HFFc6 (cell line): ENCODE data around the gene ASB1. TPM values are rescaled to one million over a fixed set of nuclear protein-coding genes. Genes with fewer than 3 reads are reported as not detected.

ENCODE experiments used
- DNase-seq: peaks from one replicate; pipeline ENCODE4 v3.0.0-alpha.2; 2018
- H3K27ac Mint-ChIP-seq: 2 replicates; pipeline ENCODE4 v1.8.0; 2020; ENCODE audit warnings: mild to moderate bottlenecking, mixed read lengths
- H3K27me3 Mint-ChIP-seq: 2 replicates; pipeline ENCODE4 v1.8.0; 2021; ENCODE audit warnings: mild to moderate bottlenecking, moderate library complexity, mixed read lengths; ENCODE audit not compliant: insufficient read depth
- H3K36me3 Mint-ChIP-seq: 2 replicates; pipeline ENCODE4 v1.8.0; 2021; ENCODE audit warnings: low read depth, mixed read lengths
- H3K4me1 Mint-ChIP-seq: 2 replicates; pipeline ENCODE4 v1.8.0; 2020; ENCODE audit warnings: low read depth, mixed read lengths
- H3K4me3 Mint-ChIP-seq: 2 replicates; pipeline ENCODE4 v1.8.0; 2020; ENCODE audit warnings: mild to moderate bottlenecking, moderate library complexity, mixed read lengths
- H3K9me3 Mint-ChIP-seq: 2 replicates; pipeline ENCODE4 v1.8.0; 2020; ENCODE audit warnings: mild to moderate bottlenecking, mixed read lengths
- total RNA-seq, 6 experiments: library from RNA; stranded (reverse); fragmentation: NEBNext Ultra II Directional; extraction: Animal tissue kit (Norgen Biotek cat#: 25700); gene quantifications; 2 replicates in 1 of 6; 3 replicates in 5 of 6; pipeline ENCODE4 v1.2.3, GENCODE V29; 2021
- TF ChIP-seq, protein P1 (sequence below): fragments of 200-600 bp; sonication (generic); IDR thresholded peaks from 2 replicates; pipeline ENCODE4 v1.5.0; 2021; ENCODE audit warnings: antibody characterized with exemption, mild to moderate bottlenecking

ASB1 gene
- total RNA-seq, 6 experiments from 2014 or later, result 56.0 to 77.5 (median 74.4) TPM

DNA sequence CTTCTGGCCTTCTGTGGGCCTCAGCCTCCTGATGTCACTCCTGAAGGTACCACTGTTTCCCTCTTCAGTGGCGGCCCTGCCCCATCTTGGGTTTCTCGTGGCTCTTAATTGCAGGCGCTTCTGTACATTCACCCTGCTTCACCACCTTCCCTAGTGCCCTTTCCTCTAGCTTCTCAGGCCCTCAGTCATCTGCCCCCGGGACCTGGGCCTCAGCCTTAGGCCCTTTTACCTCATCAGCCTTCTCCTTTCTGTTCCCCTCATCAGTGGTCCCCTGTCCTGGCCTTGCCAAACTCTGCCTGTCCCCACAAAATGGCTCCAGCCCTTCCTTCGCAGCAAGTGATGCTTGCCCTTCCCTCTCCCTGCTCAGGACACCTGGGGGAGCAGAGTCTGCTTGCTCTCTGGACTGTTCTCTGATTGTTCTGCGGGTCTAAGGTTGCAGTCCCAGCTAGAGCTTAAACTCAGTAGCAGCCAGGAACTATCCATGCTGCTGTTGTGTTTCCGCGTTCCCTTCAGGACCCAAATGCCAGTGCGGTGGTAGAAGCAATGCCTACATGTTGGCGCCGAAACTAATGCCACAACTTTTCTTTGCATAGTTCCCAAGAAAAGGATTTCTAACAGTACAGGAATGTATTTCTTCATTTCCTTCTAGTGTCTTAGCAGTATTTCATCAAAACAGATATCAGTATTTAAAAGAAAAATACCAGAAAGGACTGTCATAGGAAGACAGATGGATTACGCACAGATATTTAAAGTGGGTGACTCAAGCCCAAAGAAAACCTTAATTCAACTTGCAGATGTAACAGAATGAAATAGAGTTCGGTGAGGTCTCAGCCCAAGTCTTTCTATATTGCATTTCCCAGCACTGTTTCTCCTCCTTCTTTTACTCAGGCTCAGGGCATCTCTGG is 7.5 kb downstream of the ASB1 start:
- peak; percentile 94 for DNase-seq
- Mint-ChIP-seq H3K27ac (peak overlapping the region; percentile 99), H3K9me3 (peaks cover 21% of the 10 kb centered on the region), H3K4me1 (peaks cover 95% of the 10 kb centered on the region), H3K27me3 (peaks cover 4% of the 10 kb centered on the region), H3K36me3 (peaks cover 78% of the 10 kb centered on the region), H3K4me3 (peak overlapping the region; percentile 78)
- TF ChIP-seq, protein P1, sequence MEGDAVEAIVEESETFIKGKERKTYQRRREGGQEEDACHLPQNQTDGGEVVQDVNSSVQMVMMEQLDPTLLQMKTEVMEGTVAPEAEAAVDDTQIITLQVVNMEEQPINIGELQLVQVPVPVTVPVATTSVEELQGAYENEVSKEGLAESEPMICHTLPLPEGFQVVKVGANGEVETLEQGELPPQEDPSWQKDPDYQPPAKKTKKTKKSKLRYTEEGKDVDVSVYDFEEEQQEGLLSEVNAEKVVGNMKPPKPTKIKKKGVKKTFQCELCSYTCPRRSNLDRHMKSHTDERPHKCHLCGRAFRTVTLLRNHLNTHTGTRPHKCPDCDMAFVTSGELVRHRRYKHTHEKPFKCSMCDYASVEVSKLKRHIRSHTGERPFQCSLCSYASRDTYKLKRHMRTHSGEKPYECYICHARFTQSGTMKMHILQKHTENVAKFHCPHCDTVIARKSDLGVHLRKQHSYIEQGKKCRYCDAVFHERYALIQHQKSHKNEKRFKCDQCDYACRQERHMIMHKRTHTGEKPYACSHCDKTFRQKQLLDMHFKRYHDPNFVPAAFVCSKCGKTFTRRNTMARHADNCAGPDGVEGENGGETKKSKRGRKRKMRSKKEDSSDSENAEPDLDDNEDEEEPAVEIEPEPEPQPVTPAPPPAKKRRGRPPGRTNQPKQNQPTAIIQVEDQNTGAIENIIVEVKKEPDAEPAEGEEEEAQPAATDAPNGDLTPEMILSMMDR, result no peak

DNA sequence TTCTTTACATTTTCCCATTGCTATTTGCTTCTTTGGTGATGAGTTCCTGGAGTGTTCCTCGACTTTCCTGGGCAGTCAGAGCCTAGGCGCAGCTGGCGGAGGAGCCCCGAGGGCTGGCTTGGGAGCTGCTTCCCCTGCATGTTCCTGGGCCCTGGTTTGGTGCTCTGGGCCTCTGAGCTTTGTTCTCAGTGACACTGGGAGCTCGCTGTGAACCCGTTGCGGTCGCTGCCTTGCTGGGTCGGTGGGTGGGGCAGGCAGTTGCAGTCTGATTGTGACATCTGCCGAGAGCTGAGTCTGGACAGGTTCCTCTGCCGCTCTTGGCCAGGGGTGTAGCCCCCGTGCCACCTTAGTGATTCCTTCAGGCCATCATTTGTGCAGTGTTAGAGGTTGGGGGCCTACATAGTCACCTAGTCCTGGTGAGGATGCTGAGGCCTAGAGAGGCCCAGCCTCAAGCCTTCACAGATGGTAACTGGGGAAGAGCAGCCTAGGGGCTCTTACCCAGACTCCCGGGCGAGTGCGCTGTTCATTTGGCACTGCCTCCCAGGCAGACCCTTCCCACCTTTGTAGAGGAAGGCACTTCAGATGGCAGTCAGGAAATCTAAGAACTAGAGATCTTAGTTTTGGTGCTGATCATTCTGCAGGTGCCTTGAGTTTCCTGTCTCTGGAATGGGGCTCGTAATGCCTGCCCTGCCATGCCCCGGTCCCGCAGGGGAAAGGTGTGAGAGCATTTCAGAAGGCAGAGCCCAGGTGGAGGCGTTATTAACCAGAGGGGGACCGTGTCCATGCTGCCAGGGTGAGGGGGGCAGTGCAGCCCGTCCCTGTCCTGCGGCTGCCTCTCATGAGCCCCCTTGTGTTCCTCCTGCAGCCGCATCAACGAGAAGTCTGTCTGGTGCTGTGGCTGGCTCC is 8.4 kb downstream of the ASB1 start:
- H3K27ac Mint-ChIP-seq, result peak overlapping the region; percentile 99
- H3K36me3 Mint-ChIP-seq, result peaks cover 73% of the 10 kb centered on the region
- peaks cover 13% of the 10 kb centered on the region for H3K9me3 Mint-ChIP-seq
- no peak for DNase-seq
- peaks cover 97% of the 10 kb centered on the region for H3K4me1 Mint-ChIP-seq
- TF ChIP-seq, protein P1, result no peak
- peaks cover 4% of the 10 kb centered on the region for H3K27me3 Mint-ChIP-seq
- H3K4me3 Mint-ChIP-seq, result peak overlapping the region; percentile 77

DNA sequence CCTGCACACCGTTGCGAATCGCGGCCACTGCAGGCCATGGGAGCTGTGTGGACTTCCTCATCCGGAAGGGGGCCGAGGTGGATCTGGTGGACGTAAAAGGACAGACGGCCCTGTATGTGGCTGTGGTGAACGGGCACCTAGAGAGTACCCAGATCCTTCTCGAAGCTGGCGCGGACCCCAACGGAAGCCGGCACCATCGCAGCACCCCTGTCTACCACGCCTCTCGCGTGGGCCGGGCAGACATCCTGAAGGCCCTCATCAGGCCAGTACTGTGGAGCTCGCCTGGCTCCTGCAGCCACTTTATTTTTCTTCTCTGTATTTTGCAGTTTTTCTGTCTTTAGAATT is 9.0 kb downstream of the ASB1 start:
- H3K9me3 Mint-ChIP-seq, result peaks cover 6% of the 10 kb centered on the region
- H3K27ac Mint-ChIP-seq, result peak overlapping the region; percentile 99
- H3K27me3 Mint-ChIP-seq, result peaks cover 4% of the 10 kb centered on the region
- peaks cover 73% of the 10 kb centered on the region for H3K36me3 Mint-ChIP-seq
- H3K4me3 Mint-ChIP-seq, result peak overlapping the region; percentile 77; the same call in 1 of the 2 replicates
- TF ChIP-seq, protein P1, result no peak
- DNase-seq, result no peak
- H3K4me1 Mint-ChIP-seq, result peaks cover 97% of the 10 kb centered on the region

- peaks cover 67% of the 10 kb centered on the region for H3K36me3 Mint-ChIP-seq
- H3K9me3 Mint-ChIP-seq, result no peaks in the 10 kb centered on the region
- H3K4me1 Mint-ChIP-seq, result peaks cover 98% of the 10 kb centered on the region
- H3K4me3 Mint-ChIP-seq, result peak overlapping the region; percentile 76
- DNase-seq, result peak; percentile 98
- H3K27ac Mint-ChIP-seq, result peak overlapping the region; percentile 96
- peaks cover 2% of the 10 kb centered on the region; the same call in 1 of the 2 replicates for H3K27me3 Mint-ChIP-seq
- TF ChIP-seq, protein P1, result no peak
Measured at GRCh38 chr2:238438856-238439849, 12.4 kb downstream of the ASB1 start.
